ENCODE results near the gene PSME4. TPM values are rescaled to one million over a fixed set of nuclear protein-coding genes. Genes with fewer than 3 reads are reported as not detected.
"Not testable (repeated sequence)": the region's sequence is repeated elsewhere in the genome, so short reads cannot be mapped to it uniquely, and the experiment has no call there.

PSME4 gene
- total RNA-seq, 2 experiments from 2014 or later: 47.9 to 52.3 TPM

- CTCF ChIA-PET: interaction anchor here (0.6 to 1.0 kb wide), 3 partner anchors 8 to 589 kb away, joined by 3 to 5 read pairs (median 3); no protein-coding TSS in a partner anchor
- POLR2A ChIA-PET: interaction anchor here (0.6 to 2.1 kb wide), 5 partner anchors 13 to 1081 kb away, joined by 3 to 9 read pairs (median 6); partner anchors contain the start of gene RTN4
Observed at GRCh38 chr2:53969285-53969967, 1.4 kb downstream of the PSME4 start.

DNA sequence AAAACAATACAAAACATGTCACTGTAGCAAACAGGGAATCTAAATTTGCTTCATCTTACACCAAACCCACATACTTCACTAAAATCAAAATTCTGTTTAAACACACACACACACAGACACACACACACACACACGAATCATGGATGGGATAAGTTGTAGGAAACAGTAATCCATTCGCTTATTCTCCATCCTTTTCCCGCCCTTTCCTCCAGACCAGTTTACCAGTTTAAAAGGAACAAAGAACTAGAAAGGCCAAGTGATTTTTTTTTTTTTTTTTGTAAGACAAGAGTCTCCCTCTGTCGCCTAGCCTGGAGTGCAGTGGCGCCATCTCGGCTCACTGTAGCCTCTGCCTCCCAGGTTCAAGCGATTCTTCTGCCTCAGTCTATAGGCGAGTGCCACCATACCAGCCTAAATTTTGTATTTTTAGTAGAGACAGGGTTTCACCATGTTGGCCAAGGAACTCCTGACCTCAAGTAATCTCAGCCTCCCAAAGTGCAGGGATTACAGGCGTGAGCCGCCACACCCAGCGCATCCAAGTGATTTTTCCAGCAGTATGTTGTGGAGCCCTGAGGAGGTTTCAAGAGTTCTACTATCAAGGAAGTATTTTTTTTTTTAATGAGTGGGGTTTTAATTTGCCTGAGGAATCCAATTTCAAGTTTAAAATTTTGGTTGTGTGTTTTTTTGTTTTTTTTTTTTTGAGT lies 5.7 kb downstream of the PSME4 start:
- CTCF ChIA-PET: no interaction called here
- POLR2A ChIA-PET: no interaction called here

DNA sequence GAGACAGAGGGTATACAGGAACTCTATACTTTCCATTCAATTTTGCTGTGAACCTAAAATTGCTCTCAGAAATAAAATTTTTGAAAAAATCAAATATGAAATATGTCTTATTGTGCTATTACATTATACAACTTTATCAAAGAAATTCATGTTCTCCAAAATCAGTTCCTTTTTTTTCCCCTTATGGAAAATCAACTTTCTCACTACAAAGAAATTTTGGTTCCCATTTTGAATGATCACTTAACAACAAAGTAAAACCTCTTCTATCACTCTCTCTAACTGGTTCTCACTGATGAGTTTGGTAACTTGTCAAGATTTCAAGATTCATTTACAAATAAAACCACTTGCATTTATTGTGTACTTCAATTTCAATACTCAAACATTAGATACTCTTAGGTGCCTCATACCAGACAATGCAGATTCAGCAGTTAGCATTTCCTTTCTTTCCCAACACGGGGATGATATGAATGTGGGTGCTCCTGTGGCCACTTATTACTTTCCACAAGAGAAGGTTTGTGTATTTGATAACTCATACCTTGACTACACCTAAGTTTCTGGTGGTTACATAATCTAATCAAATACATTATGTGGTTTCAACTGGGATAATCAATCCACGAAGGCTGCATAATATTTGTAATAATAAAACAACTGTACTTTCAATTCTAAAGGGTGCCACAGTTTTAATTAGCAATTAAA lies 6.4 kb downstream of the PSME4 start:
- POLR2A ChIA-PET: no interaction called here
- CTCF ChIA-PET: no interaction called here

GRCh38 chr2:53961478-53962216 lies 9.1 kb downstream of the PSME4 start:
- POLR2A ChIA-PET, CTCF ChIA-PET: not testable (repeated sequence)

- ChIA-PET CTCF (no interaction called here), POLR2A (no interaction called here)
Observed at GRCh38 chr2:53960476-53960875, 10.3 kb downstream of the PSME4 start.

- POLR2A ChIA-PET: no interaction called here
- CTCF ChIA-PET: no interaction called here
Observed at GRCh38 chr2:53958443-53958842, 12.3 kb downstream of the PSME4 start.

GRCh38 chr2:53952519-53952918 lies 18.3 kb downstream of the PSME4 start:
- ChIA-PET POLR2A (interaction anchor here (0.6 kb wide), 1 partner anchor 16 kb away, joined by 9 read pairs; no protein-coding TSS in a partner anchor), CTCF (no interaction called here)

DNA sequence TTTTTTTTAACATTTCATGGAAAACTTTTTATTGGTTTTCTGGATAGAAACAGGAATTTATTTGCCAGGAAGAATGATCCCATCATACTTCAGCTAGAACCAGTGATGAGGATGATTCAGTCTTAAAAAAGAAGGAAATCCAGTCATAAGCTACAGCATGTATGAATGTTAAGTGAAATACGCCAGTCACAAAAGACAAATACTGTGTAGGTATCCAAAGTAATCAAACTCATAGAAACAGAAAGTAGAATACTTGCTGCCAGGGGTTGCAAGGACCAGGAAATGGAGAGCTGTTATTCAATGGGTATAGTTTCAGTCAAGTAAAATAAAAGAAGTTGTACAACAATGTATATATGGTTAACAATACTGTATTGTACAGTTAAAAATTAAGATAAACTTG lies 21.3 kb downstream of the PSME4 start:
- ChIA-PET POLR2A (no interaction called here), CTCF (no interaction called here)

- ChIA-PET CTCF (no interaction called here), POLR2A (no interaction called here)
Observed at GRCh38 chr2:53945538-53945937, 25.3 kb downstream of the PSME4 start.

GRCh38 chr2:53944542-53944941 lies 26.3 kb downstream of the PSME4 start:
- CTCF ChIA-PET: no interaction called here
- POLR2A ChIA-PET: no interaction called here

DNA sequence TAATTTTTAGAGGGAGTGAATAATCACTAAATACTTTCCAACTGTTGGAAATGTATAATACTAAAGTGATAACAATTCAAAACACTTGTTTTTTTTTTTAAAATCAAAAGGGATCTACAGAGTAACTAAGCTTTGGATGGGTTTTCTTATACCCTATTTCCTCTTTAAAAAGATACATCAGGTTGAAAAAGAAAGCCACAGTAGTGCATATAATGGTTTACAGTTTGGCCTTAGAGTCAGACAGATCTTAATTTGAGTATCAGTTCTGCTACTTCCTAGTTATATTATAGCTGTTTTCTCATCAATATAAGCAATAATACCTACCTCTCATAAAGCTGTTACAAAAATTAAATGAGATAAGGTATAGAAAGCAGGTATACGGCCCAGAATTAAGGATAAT lies 28.5 kb downstream of the PSME4 start:
- CTCF ChIA-PET: interaction anchor here (0.6 kb wide), 1 partner anchor 12 kb away, joined by 3 read pairs; no protein-coding TSS in a partner anchor
- POLR2A ChIA-PET: no interaction called here

DNA sequence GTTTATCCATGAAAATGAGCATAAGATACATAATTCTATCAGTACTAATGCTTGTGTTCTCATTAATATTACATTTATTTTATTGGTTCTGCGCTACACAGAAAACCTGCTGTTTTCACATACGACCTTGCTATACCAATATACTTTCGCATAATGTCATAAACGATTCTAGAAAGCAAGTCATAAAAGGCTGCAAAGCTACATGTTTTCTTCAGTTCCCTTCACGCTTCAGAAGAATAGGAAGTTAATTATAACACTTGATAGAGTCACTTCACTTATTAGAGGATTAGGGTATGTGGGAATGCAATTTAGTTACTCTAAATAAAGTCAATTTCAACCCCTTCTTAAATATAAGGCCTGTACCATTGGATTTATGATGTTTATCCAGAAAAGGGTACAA lies 29.0 kb downstream of the PSME4 start:
- POLR2A ChIA-PET: no interaction called here
- CTCF ChIA-PET: no interaction called here

DNA sequence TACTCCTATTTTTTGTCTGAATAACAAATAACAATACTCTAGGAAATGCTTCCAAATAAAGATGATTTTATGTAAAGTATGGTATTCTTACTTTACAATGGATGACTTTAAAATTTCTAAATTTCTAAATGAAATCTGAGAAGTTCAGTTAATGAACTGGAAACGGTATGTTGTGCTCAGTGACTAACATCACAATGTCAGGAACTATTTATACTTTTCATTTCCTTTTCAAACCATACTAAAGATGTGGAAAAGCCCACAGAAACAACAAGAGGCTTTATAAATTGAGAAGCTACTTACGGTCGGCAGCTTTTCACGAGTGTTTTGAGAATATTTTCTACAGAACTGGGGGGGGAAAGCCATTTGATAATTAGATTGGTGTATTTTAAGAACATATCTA lies 31.1 kb downstream of the PSME4 start:
- CTCF ChIA-PET: no interaction called here

GRCh38 chr2:53938904-53939303 lies 31.9 kb downstream of the PSME4 start:
- CTCF ChIA-PET: no interaction called here
- POLR2A ChIA-PET: no interaction called here

More for the DNA sequence above, 31.1 kb downstream of the PSME4 start:
- POLR2A ChIA-PET: no interaction called here

- ChIA-PET POLR2A (no interaction called here), CTCF (no interaction called here)
Observed at GRCh38 chr2:53933329-53933728, 37.5 kb downstream of the PSME4 start.

DNA sequence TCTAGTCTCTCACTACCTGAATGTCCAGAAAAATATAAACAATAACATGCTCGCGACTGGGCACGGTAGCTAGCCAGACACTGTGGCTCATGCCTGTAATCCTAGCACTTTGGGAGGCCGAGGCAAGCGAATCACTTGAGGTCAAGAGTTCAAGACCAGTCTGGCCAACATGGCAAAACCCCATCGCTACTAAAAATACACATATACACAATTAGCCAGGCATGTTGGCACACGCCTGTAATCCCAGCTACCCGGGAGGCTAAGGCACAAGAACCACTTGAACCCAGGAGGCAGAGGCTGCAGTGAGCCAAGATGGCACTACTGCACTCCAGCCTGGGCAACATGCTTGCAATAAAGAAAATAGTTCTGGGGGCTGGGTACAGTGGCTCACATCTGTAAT lies 44.5 kb downstream of the PSME4 start:
- POLR2A ChIA-PET, CTCF ChIA-PET: not testable (repeated sequence)

DNA sequence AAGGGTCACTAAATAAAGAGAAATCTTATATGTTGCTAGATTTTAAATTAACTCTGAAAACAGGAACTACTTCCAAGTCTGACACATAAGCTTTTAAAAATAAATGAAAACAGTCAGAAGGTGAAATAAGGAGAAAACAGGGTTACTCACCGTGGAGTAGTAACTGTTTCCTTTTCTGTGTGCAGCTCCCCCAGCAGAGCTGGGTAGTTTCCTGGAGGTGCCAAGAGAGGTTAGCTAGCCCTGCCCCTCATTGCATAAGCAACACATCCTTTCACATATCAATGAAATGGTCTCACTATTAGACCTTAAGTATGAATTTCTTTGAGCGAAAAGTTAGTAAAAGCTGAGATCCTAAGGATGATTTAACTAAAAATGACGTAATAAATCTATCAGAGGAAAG lies 57.1 kb downstream of the PSME4 start:
- ChIA-PET CTCF (no interaction called here), POLR2A (interaction anchor here (0.6 kb wide), 1 partner anchor 94 kb away, joined by 8 read pairs; no protein-coding TSS in a partner anchor)

DNA sequence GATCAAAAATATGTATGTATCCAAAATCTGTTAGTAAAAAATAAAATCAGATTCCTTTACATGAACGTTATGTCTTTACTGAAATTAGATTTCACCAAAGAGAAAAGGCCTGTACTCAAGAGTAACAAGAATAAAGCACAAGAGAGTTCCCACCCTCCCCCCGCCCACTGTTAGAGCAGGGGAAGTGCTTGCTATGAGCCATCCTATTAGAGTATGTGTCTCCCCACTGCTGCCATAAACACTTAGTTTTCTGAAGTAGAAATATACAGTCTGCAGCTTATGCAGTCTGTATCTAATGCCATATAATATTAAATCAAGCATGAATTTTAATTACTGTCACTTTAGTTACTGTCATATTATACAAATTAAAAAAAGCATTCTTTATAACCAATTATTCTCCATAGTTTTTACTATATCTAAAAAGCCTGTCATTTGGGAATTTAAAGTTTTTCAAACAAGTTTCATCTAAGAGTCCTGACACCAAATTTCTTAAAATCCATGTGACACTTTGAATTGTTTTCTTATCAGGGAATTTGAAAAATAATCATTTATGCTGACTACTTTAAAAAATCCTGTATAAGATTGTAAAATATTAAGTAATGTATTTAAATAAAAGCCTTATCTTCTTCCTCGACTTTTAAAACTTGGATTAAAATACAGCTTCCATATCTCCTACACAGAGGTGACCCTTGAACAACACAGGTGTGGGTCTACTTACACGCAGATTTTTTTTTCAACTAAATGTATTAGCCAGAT lies 59.2 kb downstream of the PSME4 start:
- ChIA-PET POLR2A (no interaction called here), CTCF (interaction anchor here (1.5 kb wide), 1 partner anchor 10 kb away, joined by 3 read pairs; no protein-coding TSS in a partner anchor)

- CTCF ChIA-PET: no interaction called here
Observed at GRCh38 chr2:53907582-53907981, 63.2 kb downstream of the PSME4 start.

More at GRCh38 chr2:53907582-53907981, 63.2 kb downstream of the PSME4 start:
- POLR2A ChIA-PET: no interaction called here

Measured in activated CD8-positive, alpha-beta memory T cell treated with anti-CD3 and anti-CD28 coated beads for 36 hours (primary cell).